Measurements from ENCODE around the gene BCAS3.
A peak's percentile ranks its signal among the peaks of the same experiment; 100 is the strongest.

Gene BCAS3

GRCh38 chr17:61398721-61399130, 721.1 kb downstream of the BCAS3 start:
- DNase-seq (ENCODE audit: low spot score), result no peak

GRCh38 chr17:61399131-61400065, 721.7 kb downstream of the BCAS3 start, which contains the start of gene TBX2:
TSS of gene TBX2 (plus strand) at chr17:61399843. CDS start at chr17:61400177, 334 bp downstream.
- DNase-seq (ENCODE audit: low spot score), result peak; percentile 83

GRCh38 chr17:61400066-61400716, 722.5 kb downstream of the BCAS3 start:
- DNase-seq (ENCODE audit: low spot score), result peak; percentile 64

- DNase-seq (ENCODE audit: low spot score), result no peak
Measured at GRCh38 chr17:61400717-61401388, 723.2 kb downstream of the BCAS3 start.

GRCh38 chr17:61401389-61402072, 723.9 kb downstream of the BCAS3 start:
- no peak for DNase-seq (ENCODE audit: low spot score)

GRCh38 chr17:61402073-61402541, 724.5 kb downstream of the BCAS3 start:
- DNase-seq (ENCODE audit: low spot score), result no peak

- DNase-seq (ENCODE audit: low spot score), result peak; percentile 23
Measured at GRCh38 chr17:61402978-61403800, 725.5 kb downstream of the BCAS3 start.

- DNase-seq (ENCODE audit: low spot score), result no peak
Measured at GRCh38 chr17:61403801-61404662, 726.4 kb downstream of the BCAS3 start.

GRCh38 chr17:61404663-61404912, 726.9 kb downstream of the BCAS3 start:
- no peak for DNase-seq (ENCODE audit: low spot score)

GRCh38 chr17:61404913-61405685, 727.4 kb downstream of the BCAS3 start:
- no peak for DNase-seq (ENCODE audit: low spot score)

- DNase-seq (ENCODE audit: low spot score), result no peak
Measured at GRCh38 chr17:61405686-61406536, 728.3 kb downstream of the BCAS3 start.

- DNase-seq (ENCODE audit: low spot score), result no peak
Measured at GRCh38 chr17:61406537-61406845, 728.8 kb downstream of the BCAS3 start.

GRCh38 chr17:61406971-61407911, 729.6 kb downstream of the BCAS3 start:
- no peak for DNase-seq (ENCODE audit: low spot score)

- no peak for DNase-seq (ENCODE audit: low spot score)
Measured at GRCh38 chr17:61408151-61409041, 730.7 kb downstream of the BCAS3 start.

- DNase-seq (ENCODE audit: low spot score), result peak; percentile 78
Measured at GRCh38 chr17:61409301-61410112, 731.9 kb downstream of the BCAS3 start.
